ENCODE measurements around the gene ROR2. TPM values are rescaled to one million over a fixed set of nuclear protein-coding genes. Genes with fewer than 3 reads are reported as not detected.

ROR2 gene
- total and polyA plus RNA-seq, 2 of the 13 experiments (the other 11 are each of a cell fraction or from before 2014, with no cell fraction given) = not detected

DNA sequence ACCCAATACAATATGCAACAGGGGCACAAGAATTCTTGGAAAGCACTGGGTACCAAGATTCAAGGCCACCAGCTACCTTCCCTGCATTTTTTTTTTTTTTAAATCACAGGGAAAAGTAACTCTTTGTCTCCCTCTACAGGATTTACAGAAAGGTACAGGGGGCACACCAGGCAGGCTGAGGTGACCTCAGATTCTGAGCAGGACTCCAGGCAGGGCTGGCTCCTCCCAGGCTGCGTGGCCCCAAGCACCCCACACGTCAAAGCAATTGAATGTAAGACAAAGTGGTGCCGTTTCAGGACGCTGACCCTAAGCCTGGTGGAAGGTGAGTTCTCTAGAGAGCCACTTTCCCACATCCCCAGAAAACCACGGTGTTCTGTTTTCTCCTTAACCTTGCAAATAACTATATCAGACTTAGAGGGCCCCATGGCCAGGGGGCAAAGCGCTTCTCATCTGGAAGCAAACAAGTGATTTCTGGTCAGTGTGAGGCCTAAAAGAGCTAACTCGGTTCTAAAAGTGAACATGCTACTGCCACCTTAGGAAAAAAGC is 222.6 kb downstream of the ROR2 start (continued):
- no peak for TF ChIP-seq ZHX1 (CRISPR knock-in tag; IDR thresholded peaks at IDR 0.05; ENCODE audit: low read depth)
- TF ChIP-seq BCL6 (CRISPR knock-in tag; IDR thresholded peaks at IDR 0.05) = peak; percentile 97
- TF ChIP-seq PRPF4 (IDR thresholded peaks at IDR 0.05; ENCODE audit: low read depth, low read length, poor library complexity, severe bottlenecking) = no peak
- TF ChIP-seq ELF4 (CRISPR knock-in tag; IDR thresholded peaks at IDR 0.05; ENCODE audit: borderline replicate concordance) = no peak

GRCh38 chr9:91726406-91727100 is 223.5 kb downstream of the ROR2 start:
- ChIA-PET POLR2A (no interaction called here), CTCF (ENCODE audit: low intra/inter-chr PET ratio, low total read pairs) (interaction anchor here (1.3 kb wide), 1 partner anchor 811 kb away, joined by 6 read pairs; no protein-coding TSS in a partner anchor)
- 54% methylated on average over 12 of the region's 19 CpGs for WGBS (ENCODE audit: low lambda C conversion rate)
- no peaks in the 10 kb centered on the region for H4K20me1 ChIP-seq (ENCODE audit: insufficient read depth, low read length)
- ATAC-seq = no peak
- TF ChIP-seq ZFP90 (CRISPR knock-in tag; IDR thresholded peaks at IDR 0.05; ENCODE audit: borderline replicate concordance) (no peak), XBP1 (CRISPR knock-in tag; IDR thresholded peaks at IDR 0.05) (no peak), CAMTA2 (CRISPR knock-in tag; IDR thresholded peaks at IDR 0.05; ENCODE audit: borderline replicate concordance) (no peak), ZNF264 (CRISPR knock-in tag; IDR thresholded peaks at IDR 0.05) (no peak), CC2D1A (CRISPR knock-in tag; IDR thresholded peaks at IDR 0.05) (no peak), RORA (CRISPR knock-in tag; IDR thresholded peaks at IDR 0.05) (no peak), BCL3 (CRISPR knock-in tag; IDR thresholded peaks at IDR 0.05) (no peak), ZNF367 (CRISPR knock-in tag; IDR thresholded peaks at IDR 0.05; ENCODE audit: borderline replicate concordance) (no peak)
- TF ChIP-seq, protein P1, sequence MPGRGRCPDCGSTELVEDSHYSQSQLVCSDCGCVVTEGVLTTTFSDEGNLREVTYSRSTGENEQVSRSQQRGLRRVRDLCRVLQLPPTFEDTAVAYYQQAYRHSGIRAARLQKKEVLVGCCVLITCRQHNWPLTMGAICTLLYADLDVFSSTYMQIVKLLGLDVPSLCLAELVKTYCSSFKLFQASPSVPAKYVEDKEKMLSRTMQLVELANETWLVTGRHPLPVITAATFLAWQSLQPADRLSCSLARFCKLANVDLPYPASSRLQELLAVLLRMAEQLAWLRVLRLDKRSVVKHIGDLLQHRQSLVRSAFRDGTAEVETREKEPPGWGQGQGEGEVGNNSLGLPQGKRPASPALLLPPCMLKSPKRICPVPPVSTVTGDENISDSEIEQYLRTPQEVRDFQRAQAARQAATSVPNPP (CRISPR knock-in tag; IDR thresholded peaks at IDR 0.05) = no peak
- 0 out of 2 replicates have a peak, but pooled peaks cover 8% of the 10 kb centered on the region for H3K4me1 ChIP-seq (ENCODE audit: insufficient read depth, low read length)
- H3K9ac ChIP-seq (ENCODE audit: insufficient read depth, low read depth, low read length) = no peak overlapping the region
- no peak for FAIRE-seq
- H3K79me2 ChIP-seq (ENCODE audit: insufficient read depth, low read length) = no peaks in the 10 kb centered on the region
- no peak overlapping the region for H3K27ac ChIP-seq (ENCODE audit: extremely low read length, insufficient read depth, low read length)
- DNase-seq (ENCODE audit: low spot score) = no peak
- H3K4me2 ChIP-seq (ENCODE audit: low read depth, low read length) = no peak overlapping the region
- no peaks in the 10 kb centered on the region for H3K36me3 ChIP-seq (replicated peaks in 1 of 2; ENCODE audit: control insufficient read depth in 1 of 2, insufficient read depth in 2 of 2, low read length in 2 of 2)
- no peak overlapping the region for H2AFZ ChIP-seq (ENCODE audit: low read length)
- in situ Hi-C loops (cut with HindIII; ENCODE audit: extremely low pct_ligation_motif_present, low pct_unique_long_range_greater_than_20kb) = no loop called here
- H3K9me3 ChIP-seq (ENCODE audit: low read length) = no peaks in the 10 kb centered on the region
- H3K27me3 ChIP-seq (ENCODE audit: control insufficient read depth in 1 of 2, insufficient read depth in 2 of 2, low read length in 2 of 2) = peaks cover 4 to 33% of the 10 kb centered on the region in 2 experiments; a peak in 4 of 5 replicates
- no TSS peak for BruUV-seq (replicated peaks)
- intact Hi-C loops (cut with micrococcal nuclease; ENCODE audit: unreplicated experiment) = loop anchor here (1.0 kb wide), 2 partner anchors 66 to 811 kb away; no protein-coding TSS in a partner anchor
- no peak overlapping the region for H3K4me3 ChIP-seq (replicated peaks in 1 of 3; ENCODE audit: insufficient read depth in 1 of 3, low read depth in 2 of 3, low read length in 3 of 3)
